Natural killer cell (primary cell): ENCODE data around the gene SIRT6. TPM values are rescaled to one million over a fixed set of nuclear protein-coding genes. Genes with fewer than 3 reads are reported as not detected.

Source experiments
- ATAC-seq, 3 donors: fragments of 150-1000 bp in 2 of 3; fragments of 200-7000 bp in 1 of 3; cut with Tn5 transposase; 1 replicate in 1 of 3; 2 replicates in 2 of 3; pipeline ENCODE4 v1.10.0; 2021; ENCODE audit warnings: mild to moderate bottlenecking in 2 of 3, moderate library complexity in 2 of 3
- DNase-seq, 2 donors: peaks; one replicate each; pipeline versions ENCODE4 v3.0.0 to v3.0.0-alpha.2; 2013 to 2021; ENCODE audit warnings: mixed read lengths in 1 of 2
- H3K27ac ChIP-seq: one replicate; pipeline ENCODE4 v1.5.1; 2013; ENCODE audit warnings: mild to moderate bottlenecking, low read length
- H3K27me3 ChIP-seq: one replicate; pipeline ENCODE4 v1.6.1; 2013; ENCODE audit warnings: low read length; ENCODE audit not compliant: control insufficient read depth, insufficient read depth
- H3K36me3 ChIP-seq: one replicate; pipeline ENCODE4 v1.6.1; 2013; ENCODE audit warnings: low read length; ENCODE audit not compliant: control insufficient read depth, insufficient read depth
- H3K4me1 ChIP-seq: one replicate; pipeline ENCODE4 v1.6.1; 2013; ENCODE audit warnings: low read length; ENCODE audit not compliant: control insufficient read depth, insufficient read depth
- H3K4me3 ChIP-seq: one replicate; pipeline ENCODE4 v1.5.1; 2013; ENCODE audit warnings: low read length
- H3K9me3 ChIP-seq: one replicate; pipeline ENCODE4 v1.6.1; 2013; ENCODE audit warnings: low read length; ENCODE audit not compliant: control insufficient read depth, insufficient read depth
- H3K27ac Mint-ChIP-seq, 2 donors: one replicate each; pipeline ENCODE4 v1.8.0; 2022; ENCODE audit warnings: mild to moderate bottlenecking in 2 of 2, mixed read lengths in 2 of 2, moderate library complexity in 1 of 2
- H3K27me3 Mint-ChIP-seq, 2 donors: one replicate each; pipeline ENCODE4 v1.8.0; 2022; ENCODE audit warnings: low read depth in 2 of 2, mixed read lengths in 2 of 2
- H3K36me3 Mint-ChIP-seq: one replicate; pipeline ENCODE4 v1.8.0; 2022; ENCODE audit warnings: mixed read lengths
- H3K4me1 Mint-ChIP-seq, 2 donors: one replicate each; pipeline ENCODE4 v1.8.0; 2022; ENCODE audit warnings: mixed read lengths in 2 of 2
- H3K4me3 Mint-ChIP-seq: one replicate; pipeline ENCODE4 v1.8.0; 2022; ENCODE audit warnings: mild to moderate bottlenecking, moderate library complexity, mixed read lengths
- H3K9me3 Mint-ChIP-seq, 2 donors: one replicate each; pipeline ENCODE4 v1.8.0; 2022; ENCODE audit warnings: mixed read lengths in 2 of 2
- CTCF ChIP-seq: fragments of 200-600 bp; IDR thresholded peaks from one replicate; pipeline ENCODE4 v1.8.0; 2022; ENCODE audit warnings: antibody characterized with exemption
- WGBS: methylation state at CpG from one replicate; pipeline ENCODE4 v1.1.7; 2013; ENCODE audit warnings: missing lambda C conversion rate; ENCODE audit not compliant: insufficient coverage; 5-methylcytosine and 5-hydroxymethylcytosine counted together
- intact Hi-C: fragments of 100-400 bp; cut with micrococcal nuclease; formaldehyde crosslinking; loops from one replicate; pipeline ENCODE4 v1.14.2; 2022
- total RNA-seq, 4 donors: library from RNA; stranded (reverse); fragments of 120-200 nt in 1 of 4; gene quantifications; one replicate each; pipeline versions ENCODE4 v1.2.3 to v1.2.4, GENCODE V29; 2013 to 2022

Gene SIRT6
- total RNA-seq, 3 donors from 2014 or later (not counting 1 experiment from before 2014, with no cell fraction given), result 29.5 to 37.4 (median 30.5) TPM

- H3K27ac ChIP-seq, result no peak within 1 kb of the TSS
- no peaks in the 10 kb centered on the region for H3K9me3 Mint-ChIP-seq
Measured at GRCh38 chr19:4229179-4229931, 47.0 kb upstream of the SIRT6 start, which contains the start of gene EBI3. Gene EBI3, plus strand, starts transcription at chr19:4229523. Its CDS starts 28 bp downstream, at chr19:4229551.

GRCh38 chr19:4228765-4229178 is 46.4 kb upstream of the SIRT6 start:
- H3K4me3 ChIP-seq, result no peak overlapping the region

More at GRCh38 chr19:4229179-4229931, 47.0 kb upstream of the SIRT6 start, which contains the start of gene EBI3:
- no peaks in the 10 kb centered on the region for H3K9me3 ChIP-seq
- DNase-seq, result peak in 1 of 2 donors; percentile 41
- WGBS, result 16% methylated on average over 17 of the region's 19 CpGs
- Mint-ChIP-seq H3K4me1 (no peaks in the 10 kb centered on the region), H3K27me3 (peaks cover 0 to 9% of the 10 kb centered on the region in 2 donors), H3K4me3 (no peak within 1 kb of the TSS), H3K36me3 (no peaks in the 10 kb centered on the region), H3K27ac (no peak within 1 kb of the TSS)
- peaks cover 8% of the 10 kb centered on the region for H3K27me3 ChIP-seq
- peak; percentile 42 to 74 (median 69) for ATAC-seq
- peaks cover 10% of the 10 kb centered on the region for H3K4me1 ChIP-seq
- no peak for TF ChIP-seq CTCF
- H3K4me3 ChIP-seq, result no peak within 1 kb of the TSS
- H3K36me3 ChIP-seq, result no peaks in the 10 kb centered on the region
- intact Hi-C loops, result no loop called here

GRCh38 chr19:4227771-4228170 is 45.4 kb upstream of the SIRT6 start:
- Histone ChIP-seq H3K27me3 (peaks cover 8% of the 10 kb centered on the region), H3K27ac (no peak overlapping the region), H3K36me3 (no peaks in the 10 kb centered on the region), H3K4me1 (peaks cover 10% of the 10 kb centered on the region), H3K9me3 (no peaks in the 10 kb centered on the region), H3K4me3 (no peak overlapping the region)
- Mint-ChIP-seq H3K9me3 (no peaks in the 10 kb centered on the region), H3K4me3 (no peak overlapping the region), H3K36me3 (no peaks in the 10 kb centered on the region), H3K27me3 (peaks cover 0 to 4% of the 10 kb centered on the region in 2 donors), H3K27ac (no peak overlapping the region), H3K4me1 (no peaks in the 10 kb centered on the region)
- intact Hi-C loops, result no loop called here
- ATAC-seq (no peak), DNase-seq (no peak)
- TF ChIP-seq CTCF, result no peak

More at GRCh38 chr19:4228765-4229178, 46.4 kb upstream of the SIRT6 start:
- no peak for ATAC-seq
- peaks cover 0 to 9% of the 10 kb centered on the region in 2 donors for H3K27me3 Mint-ChIP-seq
- H3K36me3 ChIP-seq, result no peaks in the 10 kb centered on the region
- peaks cover 10% of the 10 kb centered on the region for H3K4me1 ChIP-seq
- no peaks in the 10 kb centered on the region for H3K9me3 ChIP-seq
- H3K9me3 Mint-ChIP-seq, result no peaks in the 10 kb centered on the region
- peaks cover 8% of the 10 kb centered on the region for H3K27me3 ChIP-seq
- no peak overlapping the region for H3K27ac ChIP-seq
- H3K36me3 Mint-ChIP-seq, result no peaks in the 10 kb centered on the region
- no peak for TF ChIP-seq CTCF
- intact Hi-C loops, result no loop called here
- no peak overlapping the region for H3K4me3 Mint-ChIP-seq
- H3K4me1 Mint-ChIP-seq, result no peaks in the 10 kb centered on the region
- no peak for DNase-seq
- 61% methylated on average over 2 of the region's 2 CpGs for WGBS
- no peak overlapping the region for H3K27ac Mint-ChIP-seq
